Omental fat pad (tissue), 4 donors: ENCODE measurements around the gene LIN37. TPM values are rescaled to one million over a fixed set of nuclear protein-coding genes. Genes with fewer than 3 reads are reported as not detected.

ENCODE experiments used
- ATAC-seq: fragments of 150-250 bp; one replicate; pipeline ENCODE4 v1.9.1; 2016; ENCODE audit warnings: mild to moderate bottlenecking, moderate library complexity; ENCODE audit not compliant: low FRiP score
- DNase-seq: peaks from one replicate; pipeline ENCODE4 v3.0.0-alpha.2; 2019; ENCODE audit warnings: low spot score
- CTCF ChIP-seq, 3 donors: fragments of 450-650 bp; IDR thresholded peaks; one replicate each; pipeline ENCODE4 v1.5.1; 2016 to 2017; ENCODE audit warnings: antibody characterized with exemption in 3 of 3, mild to moderate bottlenecking in 3 of 3, moderate library complexity in 2 of 3
- total RNA-seq, 4 donors: library from RNA; depleted of rRNA; stranded (reverse); fragments of >200 nt; gene quantifications; one replicate each; pipeline ENCODE4 v1.1.0, GENCODE V29; 2016

The LIN37 gene
- total RNA-seq, 4 donors from 2014 or later = 11.3 to 18.3 (median 15.6) TPM

DNA sequence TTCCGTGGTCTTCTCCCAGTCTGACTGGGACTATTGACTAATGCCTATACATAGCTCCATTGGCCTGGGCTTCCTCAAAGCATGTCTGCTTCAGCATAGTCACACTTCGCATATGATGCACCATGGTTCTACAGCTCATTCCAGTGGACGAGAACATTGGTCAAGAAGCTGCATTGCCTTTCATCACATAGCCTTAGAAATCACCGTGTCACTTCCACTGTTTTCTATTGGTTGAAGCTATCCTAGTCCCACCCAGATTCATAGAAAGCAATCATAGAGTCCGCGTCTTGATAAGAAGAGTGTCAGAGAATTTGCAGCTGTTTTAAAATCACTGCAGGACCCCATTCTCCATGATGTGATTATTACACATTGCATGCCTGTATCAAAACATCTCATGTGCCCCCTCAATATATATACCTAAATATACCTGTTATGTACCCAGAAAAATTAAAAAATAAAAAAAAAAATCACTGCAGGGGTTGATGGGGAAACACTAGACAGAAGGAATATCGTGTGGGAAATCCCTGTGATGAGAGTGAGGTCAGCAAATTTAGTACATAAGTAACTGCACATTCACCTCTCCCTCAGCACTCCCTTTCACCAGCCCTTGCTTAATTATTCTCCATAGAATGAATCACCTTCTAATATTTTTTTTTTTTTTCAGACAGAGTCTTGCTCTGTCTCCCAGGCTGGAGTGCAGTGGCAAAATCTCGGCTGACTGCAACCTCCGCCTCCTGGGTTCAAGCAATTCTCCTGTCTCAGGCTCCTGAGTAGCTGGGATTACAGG is 24.8 kb downstream of the LIN37 start:
- DNase-seq (no peak), ATAC-seq (no peak)
- TF ChIP-seq CTCF (IDR thresholded peaks at IDR 0.05) = no peak

DNA sequence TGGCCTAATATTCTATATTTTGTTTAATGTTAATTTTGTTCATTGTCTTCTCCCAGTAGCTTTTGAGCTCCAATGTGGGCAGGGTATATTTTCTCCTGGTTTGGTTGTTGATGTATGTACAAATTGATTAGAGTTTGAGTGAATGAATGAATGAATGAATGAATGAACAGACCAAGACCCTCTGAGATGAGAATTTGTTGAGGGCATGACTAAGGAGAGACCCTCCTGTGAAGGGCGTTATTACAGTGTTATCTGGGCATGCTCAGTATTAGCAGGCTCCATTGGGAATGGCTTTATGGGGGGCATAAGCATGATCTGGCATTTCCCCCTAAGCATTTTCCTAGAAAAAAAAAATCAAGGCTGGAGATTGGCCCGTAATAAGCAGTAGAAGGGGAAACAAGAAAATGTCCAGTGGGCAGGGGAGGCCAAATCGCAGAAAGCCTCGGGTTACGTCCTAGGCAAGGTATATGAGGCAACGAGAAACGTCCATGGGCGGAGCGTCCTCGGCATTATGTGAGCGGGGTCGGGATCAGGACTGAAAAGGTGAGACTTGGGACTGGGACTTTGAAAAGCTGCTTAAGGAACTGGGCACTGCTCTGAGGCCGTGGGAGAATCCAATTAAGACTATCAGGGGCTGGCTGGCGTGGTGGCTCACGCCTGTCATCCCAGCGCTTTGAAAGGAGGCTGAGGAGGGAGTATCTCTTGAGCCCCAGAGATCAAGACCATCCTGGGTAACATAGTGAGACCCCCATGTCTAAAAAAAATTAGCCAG is 26.1 kb downstream of the LIN37 start:
- ATAC-seq = no peak
- no peak for DNase-seq
- no peak for TF ChIP-seq CTCF (IDR thresholded peaks at IDR 0.05)

DNA sequence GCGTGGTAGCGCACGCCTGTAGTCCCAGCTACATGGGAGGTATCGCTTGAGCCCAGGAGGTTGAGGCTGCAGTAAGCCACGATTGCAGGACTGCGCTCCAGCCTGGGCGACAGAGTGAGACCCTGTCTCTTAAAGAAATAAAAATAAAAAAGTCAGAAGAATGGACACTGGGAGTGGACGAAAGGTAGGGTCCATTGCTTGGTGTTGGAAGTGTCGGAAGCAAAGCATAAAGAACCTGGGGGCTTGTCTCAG is 26.6 kb downstream of the LIN37 start:
- ATAC-seq = peak; percentile 9

DNA sequence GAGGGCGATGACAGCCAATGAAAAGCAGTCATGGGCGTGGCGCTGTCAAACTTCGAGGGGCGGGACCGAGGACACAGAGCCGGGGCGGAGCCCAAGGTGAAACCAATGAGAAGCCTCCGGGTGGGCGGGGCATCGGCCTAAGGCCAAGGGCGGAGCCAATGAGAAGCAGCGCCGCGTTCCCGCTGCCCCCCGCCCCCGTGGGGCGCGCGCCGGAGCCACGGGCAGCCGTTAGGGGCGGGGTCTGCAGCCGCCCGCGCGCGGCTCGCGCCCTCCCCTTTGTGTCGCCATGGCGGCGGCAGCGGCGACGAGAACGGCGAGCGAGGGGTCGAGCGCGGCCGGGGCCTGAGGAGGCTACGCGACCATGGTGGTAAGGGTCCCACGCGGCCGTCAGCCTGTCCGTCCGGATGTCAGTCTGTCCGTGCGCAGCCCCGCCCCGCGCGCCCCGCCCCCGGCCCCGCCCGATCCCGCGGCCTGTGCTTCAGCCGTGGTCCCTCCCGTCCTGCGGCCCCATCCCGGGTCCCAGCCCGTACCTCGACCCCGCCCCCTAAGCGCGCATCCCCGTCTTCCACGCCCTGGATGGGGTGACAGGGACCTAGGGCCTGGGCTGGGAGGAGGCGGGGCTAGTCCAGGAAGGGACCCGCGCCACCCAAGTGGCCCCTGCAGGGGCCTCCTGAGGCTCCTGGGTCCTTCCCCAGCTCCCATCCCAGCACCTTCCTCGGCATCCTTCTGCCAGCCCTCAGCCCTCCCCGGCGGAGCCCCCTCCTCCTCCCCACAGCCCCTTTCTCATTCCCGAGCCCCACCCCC is 27.1 kb downstream of the LIN37 start, which contains the start of gene ARHGAP33:
Gene ARHGAP33, plus strand, starts transcription at position 267 of the 804 bp plus-strand sequence. Its CDS starts 95 bp downstream, at position 362.
- TF ChIP-seq CTCF (IDR thresholded peaks at IDR 0.05) = no peak
- DNase-seq (peak; percentile 98), ATAC-seq (peak; percentile 98)

More for the DNA sequence above, 26.6 kb downstream of the LIN37 start:
- no peak for DNase-seq
- no peak for TF ChIP-seq CTCF (IDR thresholded peaks at IDR 0.05)

- no peak for TF ChIP-seq CTCF (IDR thresholded peaks at IDR 0.05)
- ATAC-seq (no peak), DNase-seq (no peak)
These were observed 27.9 kb downstream of the LIN37 start for GRCh38 chr19:35776102-35776788.

DNA sequence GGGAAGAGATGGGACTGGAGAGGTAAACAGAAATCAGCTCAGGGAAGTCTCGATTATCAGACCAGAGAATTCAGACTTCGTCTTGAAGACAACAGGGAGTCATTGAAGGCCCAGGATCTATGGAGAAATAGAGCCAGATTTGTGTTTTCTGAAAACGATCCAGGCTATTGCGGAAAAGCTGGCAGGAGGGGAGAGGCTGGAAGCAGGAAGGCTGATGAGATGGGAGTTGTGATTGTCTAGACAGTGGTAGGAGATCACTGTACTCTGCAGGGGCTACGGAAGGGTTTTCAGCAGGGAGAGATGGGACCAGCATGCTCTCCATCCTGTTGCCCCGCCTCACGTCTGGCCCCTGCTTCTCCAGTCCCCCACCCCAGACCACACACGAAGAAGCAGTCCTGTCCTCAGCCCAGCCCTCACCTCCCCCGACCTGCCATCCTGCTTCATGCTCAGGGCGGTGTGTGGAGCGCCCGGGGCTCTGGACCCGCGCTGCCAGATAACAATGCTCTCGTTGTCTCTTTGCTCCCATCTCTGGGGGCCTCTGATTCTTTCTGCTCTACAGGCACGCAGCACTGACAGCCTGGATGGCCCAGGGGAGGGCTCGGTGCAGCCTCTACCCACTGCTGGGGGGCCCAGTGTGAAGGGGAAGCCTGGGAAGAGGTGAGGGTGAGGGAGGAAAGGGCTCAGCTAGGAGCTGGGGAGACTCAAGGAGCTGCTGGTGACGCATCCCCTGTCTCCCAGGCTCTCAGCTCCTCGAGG is 28.9 kb downstream of the LIN37 start:
- ATAC-seq = no peak
- no peak for DNase-seq
- TF ChIP-seq CTCF (IDR thresholded peaks at IDR 0.05) = no peak
